ENCODE measurements around the gene KRT36. TPM values are rescaled to one million over a fixed set of nuclear protein-coding genes. Genes with fewer than 3 reads are reported as not detected.
A peak's percentile ranks its signal among the peaks of the same experiment; 100 is the strongest.

The KRT36 gene
- total RNA-seq, 1 donor from 2014 or later: not detected

- H3K27ac ChIP-seq: peak overlapping the region; percentile 63
- peaks cover 30% of the 10 kb centered on the region for H3K4me1 ChIP-seq
These were observed 17.7 kb upstream of the KRT36 start for GRCh38 chr17:41507315-41507880.

GRCh38 chr17:41505809-41506767, 16.4 kb upstream of the KRT36 start:
- no peaks in the 10 kb centered on the region for H3K27me3 ChIP-seq
- peak overlapping the region; percentile 63 for H3K27ac ChIP-seq
- H3K4me1 ChIP-seq: peaks cover 30% of the 10 kb centered on the region
- intact Hi-C loops (cut with DNase I): no loop called here
- DNase-seq (ENCODE audit: extremely low spot score in 2 of 2): no peak
- no peak overlapping the region for H3K4me3 ChIP-seq
- H3K9me3 ChIP-seq: no peaks in the 10 kb centered on the region
- no peaks in the 10 kb centered on the region for H3K36me3 ChIP-seq
- no peak for TF ChIP-seq POLR2A (IDR thresholded peaks at IDR 0.05)
- no peak for TF ChIP-seq POLR2AphosphoS5 (IDR thresholded peaks at IDR 0.05; ENCODE audit: insufficient read depth in 1 of 2, low read depth in 1 of 2)
- TF ChIP-seq CTCF (IDR thresholded peaks at IDR 0.05): no peak

More at GRCh38 chr17:41507315-41507880, 17.7 kb upstream of the KRT36 start:
- Histone ChIP-seq H3K27me3 (no peaks in the 10 kb centered on the region), H3K4me3 (no peak overlapping the region), H3K9me3 (no peaks in the 10 kb centered on the region), H3K36me3 (no peaks in the 10 kb centered on the region)
- TF ChIP-seq POLR2A (IDR thresholded peaks at IDR 0.05) (no peak), POLR2AphosphoS5 (IDR thresholded peaks at IDR 0.05; ENCODE audit: insufficient read depth in 1 of 2, low read depth in 1 of 2) (no peak), CTCF (IDR thresholded peaks at IDR 0.05) (no peak)
- intact Hi-C loops (cut with DNase I): no loop called here
- DNase-seq (ENCODE audit: extremely low spot score in 2 of 2): no peak

GRCh38 chr17:41505007-41505808, 15.5 kb upstream of the KRT36 start, which contains the start of gene KRT13:
Gene KRT13, minus strand, starts transcription at chr17:41505612. Its CDS starts 62 bp downstream, at chr17:41505550.
- H3K4me3 ChIP-seq: peak within 1 kb of the TSS in 1 of 2 donors; percentile 30
- peak within 1 kb of the TSS; percentile 47 for H3K27ac ChIP-seq
- H3K9me3 ChIP-seq: no peaks in the 10 kb centered on the region
- peaks cover 32% of the 10 kb centered on the region for H3K4me1 ChIP-seq
- DNase-seq (ENCODE audit: extremely low spot score in 2 of 2): no peak
- TF ChIP-seq CTCF (IDR thresholded peaks at IDR 0.05) (no peak), POLR2AphosphoS5 (IDR thresholded peaks at IDR 0.05; ENCODE audit: insufficient read depth in 1 of 2, low read depth in 1 of 2) (peak in 1 of 2 donors; percentile 27)
- intact Hi-C loops (cut with DNase I): no loop called here
- H3K27me3 ChIP-seq: no peaks in the 10 kb centered on the region
- no peaks in the 10 kb centered on the region for H3K36me3 ChIP-seq

GRCh38 chr17:41504246-41504977, 14.7 kb upstream of the KRT36 start:
- no peak for DNase-seq (ENCODE audit: extremely low spot score in 2 of 2)
- Histone ChIP-seq H3K4me1 (peaks cover 38% of the 10 kb centered on the region), H3K27ac (peak overlapping the region; percentile 47), H3K27me3 (no peaks in the 10 kb centered on the region), H3K9me3 (no peaks in the 10 kb centered on the region), H3K36me3 (no peaks in the 10 kb centered on the region), H3K4me3 (peak overlapping the region in 1 of 2 donors; percentile 30)
- TF ChIP-seq POLR2AphosphoS5 (IDR thresholded peaks at IDR 0.05; ENCODE audit: insufficient read depth in 1 of 2, low read depth in 1 of 2) (no peak), POLR2A (IDR thresholded peaks at IDR 0.05) (no peak), CTCF (IDR thresholded peaks at IDR 0.05) (no peak)
- intact Hi-C loops (cut with DNase I): no loop called here
